Hippocampal formation (tissue), 2 donors: ENCODE measurements around the gene NME9.
"Not testable (repeated sequence)": the region's sequence is repeated elsewhere in the genome, so short reads cannot be mapped to it uniquely, and the experiment has no call there.

Source experiments
- DNase-seq, 2 donors: peaks; one replicate each; lab custom pipeline; 2025; lab: John Stamatoyannopoulos, UW

The NME9 gene

GRCh38 chr3:138329127-138329983, at the start of gene NME9:
TSS of gene NME9 (minus strand) at chr3:138329851. CDS start at chr3:138329335, 516 bp downstream.
- peak; percentile 67 to 86 for DNase-seq

GRCh38 chr3:138378990-138379389, 49.3 kb upstream of the NME9 start:
- no peak for DNase-seq

- no peak for DNase-seq
These were observed 48.7 kb upstream of the NME9 start for GRCh38 chr3:138378331-138378730.

GRCh38 chr3:138377804-138378203, 48.2 kb upstream of the NME9 start:
- DNase-seq, result no peak

- not testable (repeated sequence) for DNase-seq
These were observed 47.6 kb upstream of the NME9 start for GRCh38 chr3:138377212-138377611.

- DNase-seq, result no peak
These were observed 47.0 kb upstream of the NME9 start for GRCh38 chr3:138376663-138377062.

- DNase-seq, result no peak
These were observed 45.8 kb upstream of the NME9 start for GRCh38 chr3:138375447-138375846.

GRCh38 chr3:138374573-138375134, 45.0 kb upstream of the NME9 start:
- no peak for DNase-seq

GRCh38 chr3:138373736-138374094, 44.1 kb upstream of the NME9 start:
- DNase-seq, result no peak

GRCh38 chr3:138373087-138373735, 43.6 kb upstream of the NME9 start:
- no peak for DNase-seq

- DNase-seq, result no peak
These were observed 41.7 kb upstream of the NME9 start for GRCh38 chr3:138371070-138371965.

- no peak for DNase-seq
These were observed 40.7 kb upstream of the NME9 start for GRCh38 chr3:138370321-138370720.

- DNase-seq, result no peak
These were observed 39.7 kb upstream of the NME9 start for GRCh38 chr3:138369151-138369900.

- peak; percentile 44 to 60 for DNase-seq
These were observed 38.3 kb upstream of the NME9 start for GRCh38 chr3:138367911-138368310.

GRCh38 chr3:138367326-138367850, 37.7 kb upstream of the NME9 start:
- no peak for DNase-seq

GRCh38 chr3:138366006-138366759, 36.5 kb upstream of the NME9 start:
- no peak for DNase-seq

- no peak for DNase-seq
These were observed 35.6 kb upstream of the NME9 start for GRCh38 chr3:138365253-138365555.

GRCh38 chr3:138364356-138365252, 35.0 kb upstream of the NME9 start:
- no peak for DNase-seq

GRCh38 chr3:138363322-138363721, 33.7 kb upstream of the NME9 start:
- no peak for DNase-seq
